GM19397 (cell line): ENCODE results near the gene RPS14.
A peak's percentile ranks its signal among the peaks of the same experiment; 100 is the strongest.
"Not testable (repeated sequence)": the region's sequence is repeated elsewhere in the genome, so short reads cannot be mapped to it uniquely, and the experiment has no call there.

ENCODE experiments used
- ATAC-seq: cut with Tn5 transposase; IDR thresholded peaks from one replicate; pipeline ENCODE4 v1.9.1; 2021; ENCODE audit warnings: mild to moderate bottlenecking, moderate library complexity; ENCODE audit not compliant: unreplicated experiment

The RPS14 gene

GRCh38 chr5:150413902-150414790 is 35.4 kb downstream of the RPS14 start:
- ATAC-seq = not testable (repeated sequence)

- ATAC-seq = no peak
These were observed 36.2 kb downstream of the RPS14 start for GRCh38 chr5:150413176-150413901.

- peak; percentile 73 for ATAC-seq
These were observed 37.0 kb downstream of the RPS14 start, which contains the start of gene CD74 for GRCh38 chr5:150412319-150413175. Gene CD74, minus strand, starts transcription at chr5:150412910. Its CDS starts 161 bp downstream, at chr5:150412749.

DNA sequence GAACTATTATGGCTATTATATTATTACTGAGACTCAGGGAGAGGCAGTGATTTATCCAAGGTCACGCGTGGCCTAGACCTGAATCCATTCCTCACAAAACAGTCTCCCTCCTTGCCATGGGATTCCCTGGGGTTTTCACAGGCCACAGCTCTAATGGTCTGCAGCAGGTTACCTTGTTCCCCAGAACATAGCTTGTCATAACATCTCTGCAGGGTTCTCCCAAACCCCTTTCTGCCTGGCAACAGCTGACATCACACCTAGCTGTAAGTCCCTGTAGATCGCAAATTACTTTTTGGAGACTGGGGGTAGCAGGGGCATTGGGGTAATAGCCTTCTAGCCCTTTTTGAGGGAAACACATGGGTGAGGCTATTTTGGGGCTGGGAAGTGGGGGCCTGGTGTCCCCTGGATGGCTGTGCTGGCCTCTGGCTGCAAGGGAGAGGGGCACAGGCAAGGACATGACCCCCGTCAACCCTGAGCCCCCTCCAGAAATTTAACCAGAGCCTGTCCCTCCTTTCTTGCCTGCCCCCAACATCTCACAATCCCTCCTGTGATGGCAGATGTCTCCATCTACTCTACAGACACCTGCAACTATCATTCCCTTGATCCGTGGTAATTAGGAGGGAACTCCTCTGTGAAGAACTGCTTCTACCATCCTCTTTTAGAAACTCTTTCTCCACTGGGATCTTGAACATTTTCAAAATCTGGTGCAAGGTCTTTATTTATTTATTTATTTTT is 38.1 kb downstream of the RPS14 start:
- ATAC-seq = no peak

DNA sequence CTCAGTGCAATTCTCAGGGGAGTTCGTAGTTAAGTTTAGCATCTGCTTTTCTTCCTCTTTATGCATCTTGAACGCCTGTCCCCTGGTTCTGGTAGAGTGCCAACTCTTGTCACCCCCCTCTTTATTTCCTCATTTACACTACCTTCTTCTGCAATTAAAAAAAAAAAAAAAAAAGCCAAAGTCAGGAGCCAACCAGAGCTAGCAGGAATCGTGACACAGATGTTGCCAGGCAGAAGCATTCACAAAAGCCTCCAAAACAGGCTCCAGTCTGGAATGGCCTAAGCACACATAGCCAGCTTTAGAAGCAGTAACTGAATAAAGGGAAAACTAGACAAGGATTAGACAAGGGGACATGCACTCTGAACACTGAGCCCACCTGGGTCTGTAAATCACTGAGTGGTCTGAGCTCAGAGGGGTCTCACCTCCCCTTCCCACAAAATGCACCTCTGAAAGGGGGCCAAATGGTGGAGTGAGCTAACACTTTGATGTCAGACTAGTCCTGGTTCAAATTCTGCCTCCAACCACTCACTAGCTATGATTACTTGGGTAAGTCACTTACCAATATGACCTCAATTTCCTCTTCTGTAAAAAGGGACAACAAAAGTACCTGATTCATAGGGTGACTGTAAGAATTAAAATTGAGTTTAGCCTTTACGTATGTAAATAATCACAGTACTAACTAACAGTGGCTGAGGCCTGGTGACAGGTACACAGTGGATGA is 38.9 kb downstream of the RPS14 start:
- ATAC-seq = no peak

DNA sequence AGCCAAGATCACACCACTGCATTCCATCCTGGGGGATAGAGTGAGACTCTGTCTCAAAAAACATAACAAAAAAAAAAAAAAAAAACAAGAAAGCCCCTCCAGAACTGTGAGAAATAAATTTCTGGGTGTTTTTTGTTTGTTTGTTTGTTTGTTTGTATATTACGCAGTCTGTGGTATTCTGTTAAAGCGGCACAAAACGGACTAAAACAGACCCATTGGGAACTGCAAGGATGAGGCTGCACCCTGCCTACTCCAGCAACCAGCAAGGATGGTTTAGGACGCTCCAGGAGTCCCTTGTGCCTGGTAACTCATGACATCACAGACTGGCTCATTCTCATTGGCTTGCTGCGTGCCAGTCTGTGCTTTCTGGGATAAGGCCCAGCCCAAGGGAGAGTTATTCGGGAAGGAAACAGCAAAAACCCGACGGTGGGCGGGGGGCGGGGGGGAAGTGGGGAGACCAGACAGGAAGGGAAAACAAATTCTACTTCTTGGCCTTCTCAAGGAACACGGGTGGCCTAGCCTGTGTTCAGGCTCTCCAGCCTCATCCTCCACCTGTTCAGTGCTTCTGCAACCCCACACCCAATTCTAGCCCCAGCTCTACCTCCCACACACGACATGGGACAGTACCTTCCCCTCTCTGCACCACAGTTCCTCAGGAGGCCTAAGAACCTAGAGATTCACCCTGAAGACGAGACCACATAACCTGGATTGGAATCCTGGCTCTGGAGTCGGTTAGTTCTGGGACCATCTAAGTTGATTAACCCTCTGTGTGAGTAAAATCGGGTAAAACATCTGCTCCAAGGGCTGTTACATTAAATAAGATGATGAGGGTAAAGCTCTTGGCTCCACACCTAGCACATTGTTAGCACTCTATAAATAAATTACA is 39.7 kb downstream of the RPS14 start:
- ATAC-seq = no peak

GRCh38 chr5:150408231-150408943 is 41.2 kb downstream of the RPS14 start:
- ATAC-seq = no peak

GRCh38 chr5:150407096-150407720 is 42.3 kb downstream of the RPS14 start:
- no peak for ATAC-seq

- no peak for ATAC-seq
These were observed 42.8 kb downstream of the RPS14 start for GRCh38 chr5:150406723-150407095.

DNA sequence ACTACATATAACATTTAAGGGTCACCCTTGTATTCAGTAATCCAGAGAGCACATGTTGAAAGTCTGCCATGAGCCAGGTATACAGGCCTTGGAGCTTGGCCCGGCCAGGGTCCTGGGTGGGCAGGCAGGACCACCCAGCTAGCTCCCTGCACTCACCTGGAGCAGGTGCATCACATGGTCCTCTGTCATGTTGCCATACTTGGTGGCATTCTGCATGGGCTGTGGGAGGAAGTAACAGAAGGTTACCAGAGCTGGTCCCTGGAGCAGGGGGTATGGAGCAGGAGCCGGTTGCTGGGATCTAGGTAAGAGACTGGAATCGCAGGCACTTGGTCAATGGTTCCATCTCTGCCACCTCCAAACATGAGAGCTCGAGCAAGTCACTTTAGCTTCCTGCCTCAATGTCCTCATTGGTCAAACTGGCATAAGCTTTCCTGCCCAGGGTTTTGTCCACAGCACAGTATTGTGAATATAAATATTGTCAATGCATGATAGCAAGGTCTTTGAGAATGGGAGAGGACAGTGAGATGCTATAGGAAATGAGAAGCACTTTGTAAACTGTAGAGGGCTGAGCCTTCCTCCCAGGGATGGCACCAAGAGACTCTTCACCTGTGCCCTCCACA is 43.3 kb downstream of the RPS14 start:
- ATAC-seq = no peak

DNA sequence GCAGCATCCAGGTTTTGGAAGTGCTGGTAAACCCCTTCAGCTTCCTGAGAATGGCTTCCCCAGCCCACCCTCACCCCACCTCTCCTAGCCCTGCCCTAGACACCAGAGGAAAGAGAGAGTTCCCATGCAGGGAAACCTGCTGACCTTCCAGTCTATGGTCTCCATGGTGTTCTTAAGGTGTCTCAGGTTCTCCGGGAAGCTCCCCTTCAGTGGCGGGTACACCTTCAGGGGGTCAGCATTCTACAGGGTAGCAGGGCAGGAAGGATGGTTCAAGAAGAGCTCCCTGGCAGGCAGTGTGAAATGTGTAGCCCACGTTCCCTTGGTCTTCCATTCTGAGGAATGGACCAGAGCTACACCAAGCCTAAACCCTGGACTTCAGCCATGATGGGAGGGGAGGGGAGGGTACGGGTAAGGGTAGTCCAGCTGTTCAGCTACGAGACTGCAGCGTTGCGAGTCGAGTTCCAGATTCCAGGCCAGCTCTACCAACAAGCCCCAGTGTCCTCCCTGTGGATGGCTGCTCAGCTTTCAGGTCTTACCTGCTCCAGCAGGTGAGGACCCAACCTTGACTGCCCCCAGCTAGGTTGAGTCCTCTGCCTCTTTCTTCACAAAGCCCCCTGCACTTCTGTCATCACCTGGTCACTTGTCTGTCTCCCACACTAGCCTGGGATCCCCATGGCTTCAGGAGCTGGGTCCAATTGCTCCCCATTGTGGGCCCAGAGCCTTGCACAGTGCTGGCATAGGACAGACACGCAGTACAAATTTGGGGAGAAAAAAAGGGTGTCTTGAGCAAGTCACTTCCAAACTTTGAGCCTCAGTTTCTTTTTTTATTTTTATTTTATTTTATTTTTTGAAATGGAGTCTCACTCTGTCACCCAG is 44.4 kb downstream of the RPS14 start:
- no peak for ATAC-seq

GRCh38 chr5:150404535-150404934 is 45.0 kb downstream of the RPS14 start:
- ATAC-seq = no peak

DNA sequence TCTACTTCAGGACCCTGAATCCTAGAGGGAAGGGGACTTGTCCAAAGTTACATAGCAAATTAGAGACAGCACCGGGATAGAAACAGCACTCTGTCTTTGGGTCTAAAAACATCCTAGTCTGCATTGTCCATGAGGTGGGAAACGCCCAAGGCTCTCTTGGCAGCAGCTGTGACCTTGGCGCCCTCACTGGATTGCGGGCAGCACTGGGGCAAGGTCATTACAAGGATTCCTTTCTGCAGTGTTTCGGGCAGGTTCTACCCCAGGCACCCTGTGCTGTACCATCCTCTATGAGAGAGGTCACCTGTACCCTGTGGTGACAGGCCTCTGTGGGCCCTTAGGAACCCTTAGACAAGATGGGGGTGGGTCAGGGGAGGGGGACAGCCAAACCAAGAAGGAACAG is 45.4 kb downstream of the RPS14 start:
- no peak for ATAC-seq

- no peak for ATAC-seq
These were observed 46.6 kb downstream of the RPS14 start for GRCh38 chr5:150402901-150403342.

GRCh38 chr5:150402229-150402773 is 47.2 kb downstream of the RPS14 start:
- no peak for ATAC-seq
